ENCODE results near the gene ACTG2.
"Not testable (repeated sequence)": the region's sequence is repeated elsewhere in the genome, so short reads cannot be mapped to it uniquely, and the experiment has no call there.

The ACTG2 gene

GRCh38 chr2:73937103-73937885 lies 44.5 kb downstream of the ACTG2 start:
- no peak overlapping the region for H3K27ac ChIP-seq
- no peak overlapping the region for H3K4me3 ChIP-seq (ENCODE audit: low read depth, low read length)
- H3K4me1 ChIP-seq: peaks cover 2% of the 10 kb centered on the region
- H3K36me3 ChIP-seq (ENCODE audit: control insufficient read depth, insufficient read depth, low read length): no peaks in the 10 kb centered on the region
- TF ChIP-seq, protein P1, sequence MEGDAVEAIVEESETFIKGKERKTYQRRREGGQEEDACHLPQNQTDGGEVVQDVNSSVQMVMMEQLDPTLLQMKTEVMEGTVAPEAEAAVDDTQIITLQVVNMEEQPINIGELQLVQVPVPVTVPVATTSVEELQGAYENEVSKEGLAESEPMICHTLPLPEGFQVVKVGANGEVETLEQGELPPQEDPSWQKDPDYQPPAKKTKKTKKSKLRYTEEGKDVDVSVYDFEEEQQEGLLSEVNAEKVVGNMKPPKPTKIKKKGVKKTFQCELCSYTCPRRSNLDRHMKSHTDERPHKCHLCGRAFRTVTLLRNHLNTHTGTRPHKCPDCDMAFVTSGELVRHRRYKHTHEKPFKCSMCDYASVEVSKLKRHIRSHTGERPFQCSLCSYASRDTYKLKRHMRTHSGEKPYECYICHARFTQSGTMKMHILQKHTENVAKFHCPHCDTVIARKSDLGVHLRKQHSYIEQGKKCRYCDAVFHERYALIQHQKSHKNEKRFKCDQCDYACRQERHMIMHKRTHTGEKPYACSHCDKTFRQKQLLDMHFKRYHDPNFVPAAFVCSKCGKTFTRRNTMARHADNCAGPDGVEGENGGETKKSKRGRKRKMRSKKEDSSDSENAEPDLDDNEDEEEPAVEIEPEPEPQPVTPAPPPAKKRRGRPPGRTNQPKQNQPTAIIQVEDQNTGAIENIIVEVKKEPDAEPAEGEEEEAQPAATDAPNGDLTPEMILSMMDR (IDR thresholded peaks at IDR 0.05): no peak
- peaks cover 29% of the 10 kb centered on the region for H3K79me2 ChIP-seq
- no peak overlapping the region for H3K4me2 ChIP-seq (ENCODE audit: low read length)
- H3K9me3 ChIP-seq (ENCODE audit: control insufficient read depth, low read length): no peaks in the 10 kb centered on the region
- no peaks in the 10 kb centered on the region for H3K27me3 ChIP-seq (ENCODE audit: control insufficient read depth, insufficient read depth, low read length)
- no peak overlapping the region for H2AFZ ChIP-seq
- no peak overlapping the region for H3K9ac ChIP-seq

- H3K79me2 ChIP-seq: peaks cover 29% of the 10 kb centered on the region
- no peak overlapping the region for H3K4me2 ChIP-seq (ENCODE audit: low read length)
- no peak overlapping the region for H3K27ac ChIP-seq
- TF ChIP-seq, protein P1 (IDR thresholded peaks at IDR 0.05): no peak
- H3K36me3 ChIP-seq (ENCODE audit: control insufficient read depth, insufficient read depth, low read length): no peaks in the 10 kb centered on the region
- H3K9ac ChIP-seq: no peak overlapping the region
- H3K9me3 ChIP-seq (ENCODE audit: control insufficient read depth, low read length): no peaks in the 10 kb centered on the region
- H2AFZ ChIP-seq: no peak overlapping the region
- H3K4me3 ChIP-seq (ENCODE audit: low read depth, low read length): no peak overlapping the region
- peaks cover 2% of the 10 kb centered on the region for H3K4me1 ChIP-seq
- H3K27me3 ChIP-seq (ENCODE audit: control insufficient read depth, insufficient read depth, low read length): no peaks in the 10 kb centered on the region
These were observed 45.1 kb downstream of the ACTG2 start for GRCh38 chr2:73937899-73938298.

DNA sequence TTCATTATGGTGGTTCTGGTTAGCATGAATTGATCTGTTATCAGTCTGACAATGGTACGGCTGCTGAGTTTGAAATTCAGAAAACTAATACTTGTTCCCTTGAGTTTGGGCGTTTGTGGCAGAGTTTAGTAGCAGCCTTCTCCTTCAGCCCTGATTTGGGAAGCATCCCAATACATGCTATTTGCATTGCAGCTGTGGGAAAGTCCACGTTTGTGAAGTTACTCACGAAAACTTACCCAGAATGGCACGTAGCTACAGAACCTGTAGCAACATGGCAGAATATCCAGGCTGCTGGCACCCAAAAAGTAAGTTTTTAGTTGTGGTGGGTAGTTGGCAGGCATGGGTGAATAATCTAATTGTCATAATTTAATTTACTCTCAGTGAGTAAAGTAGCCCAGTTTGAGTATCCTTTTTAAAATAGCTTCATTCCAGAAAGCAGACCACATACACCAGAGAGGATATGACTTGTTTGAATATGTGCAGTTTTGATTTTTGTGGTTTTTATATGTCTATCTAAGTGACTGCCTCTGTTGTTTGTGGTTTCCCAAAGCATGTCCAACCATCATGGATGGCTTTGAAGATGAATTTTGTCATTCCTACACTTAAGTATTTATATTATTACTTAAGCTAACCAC lies 46.0 kb downstream of the ACTG2 start:
- Histone ChIP-seq H3K79me2 (peaks cover 29% of the 10 kb centered on the region), H3K4me1 (peaks cover 2% of the 10 kb centered on the region), H3K27me3 (ENCODE audit: control insufficient read depth, insufficient read depth, low read length) (no peaks in the 10 kb centered on the region), H3K9ac (no peak overlapping the region), H3K4me2 (ENCODE audit: low read length) (no peak overlapping the region), H3K36me3 (ENCODE audit: control insufficient read depth, insufficient read depth, low read length) (no peaks in the 10 kb centered on the region), H2AFZ (no peak overlapping the region), H3K4me3 (ENCODE audit: low read depth, low read length) (no peak overlapping the region), H3K27ac (no peak overlapping the region), H3K9me3 (ENCODE audit: control insufficient read depth, low read length) (no peaks in the 10 kb centered on the region)
- TF ChIP-seq, protein P1 (IDR thresholded peaks at IDR 0.05): no peak

DNA sequence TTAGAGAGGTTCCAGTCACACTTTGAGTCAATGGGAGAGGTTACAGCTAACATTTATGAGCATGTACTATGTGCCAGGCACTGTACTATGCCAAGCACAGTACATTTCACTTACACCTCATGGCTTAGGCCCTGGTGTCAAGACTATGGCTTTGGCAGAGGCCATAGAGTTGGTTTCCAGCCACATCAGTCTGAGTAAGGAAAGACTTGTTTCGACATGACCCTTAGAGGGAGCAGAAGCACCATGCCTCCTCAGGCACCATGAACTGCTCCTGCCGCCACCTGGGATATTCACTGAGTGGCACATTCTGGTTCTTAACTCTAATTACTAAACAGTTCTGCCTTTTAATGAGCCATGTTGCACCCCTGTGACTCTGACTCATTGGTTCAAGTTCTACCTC lies 46.6 kb downstream of the ACTG2 start:
- Histone ChIP-seq H3K27ac (no peak overlapping the region), H3K9ac (no peak overlapping the region), H3K4me1 (peaks cover 2% of the 10 kb centered on the region), H3K4me3 (ENCODE audit: low read depth, low read length) (no peak overlapping the region), H3K36me3 (ENCODE audit: control insufficient read depth, insufficient read depth, low read length) (no peaks in the 10 kb centered on the region), H3K27me3 (ENCODE audit: control insufficient read depth, insufficient read depth, low read length) (no peaks in the 10 kb centered on the region), H3K4me2 (ENCODE audit: low read length) (no peak overlapping the region), H2AFZ (no peak overlapping the region), H3K9me3 (ENCODE audit: control insufficient read depth, low read length) (no peaks in the 10 kb centered on the region), H3K79me2 (peaks cover 33% of the 10 kb centered on the region)
- TF ChIP-seq, protein P1 (IDR thresholded peaks at IDR 0.05): peak; percentile 22

GRCh38 chr2:73940066-73940465 lies 47.3 kb downstream of the ACTG2 start:
- H3K9ac ChIP-seq; H3K4me3 ChIP-seq (ENCODE audit: low read depth, low read length); H3K36me3 ChIP-seq (ENCODE audit: control insufficient read depth, insufficient read depth, low read length); H3K9me3 ChIP-seq (ENCODE audit: control insufficient read depth, low read length); H3K4me2 ChIP-seq (ENCODE audit: low read length); H3K27me3 ChIP-seq (ENCODE audit: control insufficient read depth, insufficient read depth, low read length); H2AFZ ChIP-seq; H3K4me1 ChIP-seq; H3K27ac ChIP-seq: not testable (repeated sequence)
- peaks cover 37% of the 10 kb centered on the region for H3K79me2 ChIP-seq

All from parathyroid adenoma (tissue), 2 donors.